GM18951 (cell line): Measurements from ENCODE around the gene BHLHE23.
"Not testable (repeated sequence)": the region's sequence is repeated elsewhere in the genome, so short reads cannot be mapped to it uniquely, and the experiment has no call there.

Experiments used
- POLR2A ChIP-seq: IDR thresholded peaks from 4 replicates; pipeline ENCODE4 v1.6.1; 2011; ENCODE audit warnings: mild to moderate bottlenecking; ENCODE audit not compliant: insufficient read length, insufficient read depth; ENCODE audit errors: extremely low read depth
- in situ Hi-C: fragments of 300-500 bp; cut with MboI; formaldehyde crosslinking; loops from one replicate; pipeline ENCODE4 v1.12.0; 2022; ENCODE audit warnings: low sequenced_read_pairs, mixed read lengths, inconsistent platforms; ENCODE audit not compliant: unreplicated experiment

Gene BHLHE23

GRCh38 chr20:63047946-63048345 lies 41.2 kb upstream of the BHLHE23 start:
- no peak for TF ChIP-seq POLR2A
- in situ Hi-C loops = no loop called here

- in situ Hi-C loops = no loop called here
- no peak for TF ChIP-seq POLR2A
Observed at GRCh38 chr20:63047267-63047666, 40.5 kb upstream of the BHLHE23 start.

DNA sequence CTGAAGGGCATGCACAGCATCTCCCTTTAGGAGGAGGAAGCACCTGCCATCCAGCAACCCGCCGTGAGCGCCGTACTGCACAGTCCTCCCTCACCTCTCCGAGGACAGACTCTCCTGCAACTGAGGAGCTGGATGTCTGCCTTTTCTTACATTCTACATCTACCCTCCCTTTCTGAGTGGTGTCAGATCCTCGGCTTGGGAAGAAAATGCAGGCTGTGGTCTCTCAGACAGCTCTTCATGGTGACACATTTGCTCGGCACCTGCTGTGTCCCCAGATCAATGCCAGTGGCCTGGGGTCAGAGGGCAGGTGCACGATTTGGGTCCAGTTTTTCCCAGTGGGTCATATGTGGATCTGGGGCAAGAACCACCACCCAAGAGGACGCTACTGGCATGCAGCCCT lies 40.1 kb upstream of the BHLHE23 start:
- in situ Hi-C loops = no loop called here
- no peak for TF ChIP-seq POLR2A

- no peak for TF ChIP-seq POLR2A
- in situ Hi-C loops = no loop called here
Observed at GRCh38 chr20:63045991-63046390, 39.2 kb upstream of the BHLHE23 start.

DNA sequence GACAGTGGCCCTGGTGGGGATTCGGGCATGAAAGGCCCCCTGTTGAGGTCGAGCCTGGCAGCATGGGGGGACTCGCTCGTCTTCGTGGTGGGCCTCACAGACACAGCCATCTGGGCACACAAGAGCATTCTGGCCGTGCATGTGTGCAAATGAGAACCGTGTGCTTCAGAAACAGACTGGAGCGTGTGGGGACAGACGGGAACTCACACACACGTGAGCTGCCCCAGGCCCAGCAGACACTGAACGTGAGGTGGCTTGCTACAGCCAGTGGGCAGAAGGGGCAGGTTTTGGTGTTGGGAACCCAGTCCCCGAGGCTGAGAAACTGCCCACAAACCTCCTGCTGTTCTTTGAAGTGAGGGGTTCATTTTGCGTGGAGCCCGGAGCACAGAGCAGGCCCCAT lies 38.6 kb upstream of the BHLHE23 start:
- in situ Hi-C loops = no loop called here

GRCh38 chr20:63044605-63045004 lies 37.8 kb upstream of the BHLHE23 start:
- in situ Hi-C loops = no loop called here
- no peak for TF ChIP-seq POLR2A

More for the DNA sequence above, 38.6 kb upstream of the BHLHE23 start:
- TF ChIP-seq POLR2A = no peak

DNA sequence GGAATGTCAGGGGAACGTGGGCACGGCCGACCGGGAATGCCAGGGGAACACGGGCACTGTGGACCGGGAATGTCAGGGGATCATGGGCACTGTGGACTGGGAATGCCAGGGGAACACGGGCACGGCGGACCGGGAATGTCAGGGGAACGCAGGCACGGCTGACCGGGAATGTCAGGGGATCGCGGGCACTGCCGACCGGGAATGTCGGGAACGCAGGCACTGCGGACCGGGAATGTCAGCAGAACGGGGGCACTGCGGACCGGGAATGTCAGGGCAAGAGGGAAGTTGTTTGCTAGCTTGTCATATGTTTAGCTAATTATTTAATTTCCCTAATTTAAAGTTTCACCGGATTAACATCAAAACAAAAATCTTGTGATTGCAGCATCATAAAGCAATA lies 37.4 kb upstream of the BHLHE23 start:
- no peak for TF ChIP-seq POLR2A
- in situ Hi-C loops = no loop called here

DNA sequence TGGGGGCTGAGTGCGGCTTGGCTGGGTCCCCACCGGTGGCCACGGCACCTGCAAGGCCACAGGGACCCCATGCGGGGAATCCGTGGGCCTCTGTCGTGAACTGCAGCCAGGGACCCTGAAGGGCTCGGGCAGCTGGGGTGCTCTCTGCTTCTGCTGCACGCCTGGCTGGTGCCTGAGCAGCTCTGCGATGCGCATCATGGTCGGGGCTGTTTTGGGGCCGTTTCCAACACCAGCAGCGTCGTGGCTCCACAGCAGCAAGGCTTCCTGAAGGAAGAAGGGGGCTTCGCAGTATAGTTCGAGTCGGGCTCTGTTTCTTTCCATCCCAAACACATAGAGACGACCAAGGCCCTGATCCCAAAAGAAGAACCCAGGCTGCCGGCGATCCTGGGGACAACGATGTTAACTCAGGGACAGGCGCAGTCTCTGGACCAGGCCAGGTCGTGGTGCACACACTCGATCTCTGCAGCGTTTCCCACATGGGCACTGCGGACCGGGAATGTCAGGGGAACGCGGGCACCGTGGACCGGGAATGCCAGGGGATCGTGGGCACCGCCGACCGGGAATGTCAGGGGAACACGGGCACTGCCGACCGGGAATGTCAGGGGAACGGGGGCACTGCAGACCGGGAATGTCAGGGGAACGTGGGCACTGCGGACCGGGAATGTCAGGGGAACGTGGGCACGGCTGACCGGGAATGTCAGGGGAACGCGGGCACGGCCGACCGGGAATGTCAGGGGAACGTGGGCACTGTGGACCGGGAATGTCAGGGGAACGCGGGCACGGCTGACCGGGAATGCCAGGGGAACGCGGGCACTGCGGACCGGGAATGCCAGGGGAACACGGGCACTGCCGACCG lies 36.8 kb upstream of the BHLHE23 start:
- in situ Hi-C loops = no loop called here
- TF ChIP-seq POLR2A = no peak

- TF ChIP-seq POLR2A = no peak
- in situ Hi-C loops = no loop called here
Observed at GRCh38 chr20:63042448-63043071, 35.8 kb upstream of the BHLHE23 start.

DNA sequence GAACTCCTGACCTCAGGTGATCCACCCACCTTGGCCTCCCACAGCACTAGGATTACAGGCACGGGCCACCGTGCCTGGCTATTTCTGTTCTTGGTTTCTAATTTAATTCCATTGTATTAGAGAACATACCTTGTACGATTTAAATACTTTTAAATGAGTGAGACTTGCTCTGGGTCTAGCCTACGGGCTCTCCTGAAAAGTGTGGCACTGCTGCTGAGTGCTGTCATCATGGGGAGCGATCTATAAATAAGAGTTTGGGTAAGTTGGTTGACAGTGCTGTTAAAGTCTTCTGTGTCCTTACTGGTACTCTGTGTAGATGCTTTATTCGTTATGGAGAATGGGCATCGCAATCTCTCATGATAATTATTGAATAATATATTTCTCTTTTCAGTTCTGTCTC lies 35.0 kb upstream of the BHLHE23 start:
- no peak for TF ChIP-seq POLR2A
- in situ Hi-C loops = no loop called here

DNA sequence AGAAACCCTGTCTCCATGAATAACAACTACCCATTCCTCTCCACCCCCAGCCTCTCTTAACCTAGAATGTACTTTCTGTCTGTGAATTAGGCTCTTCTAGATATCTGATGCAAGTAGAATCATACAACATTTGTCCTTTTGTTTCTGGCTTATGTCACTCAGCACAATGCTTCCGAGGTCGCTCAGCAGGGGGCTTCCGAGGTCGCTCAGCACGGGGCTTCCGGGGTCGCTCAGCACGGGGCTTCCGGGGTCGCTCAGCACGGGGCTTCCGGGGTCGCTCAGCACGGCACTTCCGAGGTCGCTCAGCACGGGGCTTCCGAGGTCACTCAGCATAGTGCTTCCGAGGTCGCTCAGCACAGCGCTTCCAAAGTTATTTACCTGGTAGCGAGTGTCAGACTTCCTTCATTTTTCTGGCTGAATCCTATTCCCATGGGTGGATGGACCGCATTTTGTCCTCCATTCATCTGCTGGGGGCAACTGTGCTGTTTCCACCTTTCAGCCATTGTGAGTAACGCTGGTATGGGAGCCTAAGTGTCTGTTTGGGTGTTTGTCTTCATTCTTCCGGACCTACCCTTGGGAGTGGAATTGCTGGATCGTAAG lies 31.0 kb upstream of the BHLHE23 start:
- no peak for TF ChIP-seq POLR2A
- in situ Hi-C loops = no loop called here

GRCh38 chr20:63036291-63036690 lies 29.5 kb upstream of the BHLHE23 start:
- TF ChIP-seq POLR2A = no peak
- in situ Hi-C loops = no loop called here

DNA sequence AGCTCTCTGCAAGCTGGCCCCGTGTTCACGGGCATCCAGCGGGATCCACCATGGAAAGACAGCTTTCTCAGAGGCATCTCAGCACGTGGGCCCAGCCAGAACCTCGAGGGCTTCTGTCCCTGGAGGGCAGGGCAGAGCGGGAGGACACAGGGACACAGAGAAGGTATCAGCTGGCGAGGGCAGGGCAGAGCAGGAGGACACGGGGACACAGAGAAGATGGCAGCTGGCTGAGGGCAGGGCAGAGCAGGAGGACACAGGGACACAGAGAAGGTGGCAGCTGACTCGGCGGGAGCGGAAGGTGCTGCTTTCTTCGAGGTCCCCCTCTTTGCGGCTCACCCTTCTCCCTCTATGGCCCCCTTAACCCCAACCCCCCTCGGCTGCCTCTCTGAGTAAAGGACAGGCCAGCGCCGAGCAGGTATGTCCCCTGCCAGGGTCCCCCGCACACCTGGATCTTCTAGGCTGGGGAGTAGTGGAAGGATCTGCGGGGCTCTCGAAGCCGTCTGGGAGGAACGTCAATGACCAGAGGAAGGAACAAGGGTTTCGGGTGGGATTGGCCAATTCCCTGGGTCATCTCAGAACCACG lies 28.9 kb upstream of the BHLHE23 start:
- in situ Hi-C loops = no loop called here
- TF ChIP-seq POLR2A = no peak

GRCh38 chr20:63034710-63035602 lies 28.2 kb upstream of the BHLHE23 start:
- in situ Hi-C loops = not testable (repeated sequence)
